ENCODE results near the gene RLBP1.
A peak's percentile ranks its signal among the peaks of the same experiment; 100 is the strongest.
"Not testable (repeated sequence)": the region's sequence is repeated elsewhere in the genome, so short reads cannot be mapped to it uniquely, and the experiment has no call there.

RLBP1 gene

GRCh38 chr15:89221543-89221942 lies at the start of gene RLBP1:
RLBP1 (minus strand) TSS chr15:89221579; CDS start chr15:89218975, 2,604 bp downstream.
- no peak for DNase-seq (ENCODE audit: low read depth in 2 of 2)

GRCh38 chr15:89250142-89250541 lies 28.8 kb upstream of the RLBP1 start:
- not testable (repeated sequence) for DNase-seq (ENCODE audit: low read depth in 2 of 2)

- DNase-seq (ENCODE audit: low read depth in 2 of 2): no peak
Observed at GRCh38 chr15:89248584-89248983, 27.2 kb upstream of the RLBP1 start.

- DNase-seq (ENCODE audit: low read depth in 2 of 2): no peak
Observed at GRCh38 chr15:89247446-89247845, 26.1 kb upstream of the RLBP1 start.

GRCh38 chr15:89244574-89244903 lies 23.2 kb upstream of the RLBP1 start:
- no peak for DNase-seq (ENCODE audit: low read depth in 2 of 2)

- peak; percentile 93 to 98 for DNase-seq (ENCODE audit: low read depth in 2 of 2)
Observed at GRCh38 chr15:89243691-89244573, 22.6 kb upstream of the RLBP1 start, which contains the start of gene FANCI. FANCI (plus strand) TSS chr15:89243979; CDS start chr15:89247648, 3,669 bp downstream.

GRCh38 chr15:89243046-89243690 lies 21.8 kb upstream of the RLBP1 start:
- no peak for DNase-seq (ENCODE audit: low read depth in 2 of 2)

GRCh38 chr15:89239883-89240810 lies 18.8 kb upstream of the RLBP1 start:
- DNase-seq (ENCODE audit: low read depth in 2 of 2): not testable (repeated sequence)

GRCh38 chr15:89231832-89232231 lies 10.5 kb upstream of the RLBP1 start:
- DNase-seq (ENCODE audit: low read depth in 2 of 2): no peak

- DNase-seq (ENCODE audit: low read depth in 2 of 2): no peak
Observed at GRCh38 chr15:89230277-89230676, 8.9 kb upstream of the RLBP1 start.

- DNase-seq (ENCODE audit: low read depth in 2 of 2): no peak
Observed at GRCh38 chr15:89227425-89227824, 6.0 kb upstream of the RLBP1 start.

GRCh38 chr15:89226359-89227221 lies 5.2 kb upstream of the RLBP1 start:
- DNase-seq (ENCODE audit: low read depth in 2 of 2): no peak

- no peak for DNase-seq (ENCODE audit: low read depth in 2 of 2)
Observed at GRCh38 chr15:89225588-89225987, 4.2 kb upstream of the RLBP1 start.

- DNase-seq (ENCODE audit: low read depth in 2 of 2): no peak
Observed at GRCh38 chr15:89218531-89218930, 2.8 kb downstream of the RLBP1 start.

GRCh38 chr15:89217686-89218376 lies 3.5 kb downstream of the RLBP1 start:
- DNase-seq (ENCODE audit: low read depth in 2 of 2): no peak

- no peak for DNase-seq (ENCODE audit: low read depth in 2 of 2)
Observed at GRCh38 chr15:89217031-89217430, 4.3 kb downstream of the RLBP1 start.

- no peak for DNase-seq (ENCODE audit: low read depth in 2 of 2)
Observed at GRCh38 chr15:89215627-89216026, 5.8 kb downstream of the RLBP1 start.

- no peak for DNase-seq (ENCODE audit: low read depth in 2 of 2)
Observed at GRCh38 chr15:89211678-89212170, 9.7 kb downstream of the RLBP1 start.

- DNase-seq (ENCODE audit: low read depth in 2 of 2): no peak
Observed at GRCh38 chr15:89209057-89209456, 12.3 kb downstream of the RLBP1 start.

- DNase-seq (ENCODE audit: low read depth in 2 of 2): no peak
Observed at GRCh38 chr15:89208256-89208655, 13.1 kb downstream of the RLBP1 start.

Measured in stimulated activated CD4-positive, alpha-beta T cell treated with anti-CD3 and anti-CD28 coated beads, Interleukin-15, amount 100 ng/mL, for 48 hours (primary cell).